ENCODE measurements around the gene SRSF5.
"Not testable (repeated sequence)": the region's sequence is repeated elsewhere in the genome, so short reads cannot be mapped to it uniquely, and the experiment has no call there.

GRCh38 chr14:69813346-69813745 is 46.4 kb downstream of the SRSF5 start:
- TF ChIP-seq POLR2A (IDR thresholded peaks at IDR 0.05), result not testable (repeated sequence)
- TF ChIP-seq, protein P1, sequence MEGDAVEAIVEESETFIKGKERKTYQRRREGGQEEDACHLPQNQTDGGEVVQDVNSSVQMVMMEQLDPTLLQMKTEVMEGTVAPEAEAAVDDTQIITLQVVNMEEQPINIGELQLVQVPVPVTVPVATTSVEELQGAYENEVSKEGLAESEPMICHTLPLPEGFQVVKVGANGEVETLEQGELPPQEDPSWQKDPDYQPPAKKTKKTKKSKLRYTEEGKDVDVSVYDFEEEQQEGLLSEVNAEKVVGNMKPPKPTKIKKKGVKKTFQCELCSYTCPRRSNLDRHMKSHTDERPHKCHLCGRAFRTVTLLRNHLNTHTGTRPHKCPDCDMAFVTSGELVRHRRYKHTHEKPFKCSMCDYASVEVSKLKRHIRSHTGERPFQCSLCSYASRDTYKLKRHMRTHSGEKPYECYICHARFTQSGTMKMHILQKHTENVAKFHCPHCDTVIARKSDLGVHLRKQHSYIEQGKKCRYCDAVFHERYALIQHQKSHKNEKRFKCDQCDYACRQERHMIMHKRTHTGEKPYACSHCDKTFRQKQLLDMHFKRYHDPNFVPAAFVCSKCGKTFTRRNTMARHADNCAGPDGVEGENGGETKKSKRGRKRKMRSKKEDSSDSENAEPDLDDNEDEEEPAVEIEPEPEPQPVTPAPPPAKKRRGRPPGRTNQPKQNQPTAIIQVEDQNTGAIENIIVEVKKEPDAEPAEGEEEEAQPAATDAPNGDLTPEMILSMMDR (IDR thresholded peaks at IDR 0.05), result not testable (repeated sequence)

Data from right lobe of liver (tissue), 4 donors.